ENCODE data around the gene LIM2.

Gene LIM2

GRCh38 chr19:51338563-51339312 is 49.0 kb downstream of the LIM2 start:
- peak; percentile 92 for DNase-seq

DNA sequence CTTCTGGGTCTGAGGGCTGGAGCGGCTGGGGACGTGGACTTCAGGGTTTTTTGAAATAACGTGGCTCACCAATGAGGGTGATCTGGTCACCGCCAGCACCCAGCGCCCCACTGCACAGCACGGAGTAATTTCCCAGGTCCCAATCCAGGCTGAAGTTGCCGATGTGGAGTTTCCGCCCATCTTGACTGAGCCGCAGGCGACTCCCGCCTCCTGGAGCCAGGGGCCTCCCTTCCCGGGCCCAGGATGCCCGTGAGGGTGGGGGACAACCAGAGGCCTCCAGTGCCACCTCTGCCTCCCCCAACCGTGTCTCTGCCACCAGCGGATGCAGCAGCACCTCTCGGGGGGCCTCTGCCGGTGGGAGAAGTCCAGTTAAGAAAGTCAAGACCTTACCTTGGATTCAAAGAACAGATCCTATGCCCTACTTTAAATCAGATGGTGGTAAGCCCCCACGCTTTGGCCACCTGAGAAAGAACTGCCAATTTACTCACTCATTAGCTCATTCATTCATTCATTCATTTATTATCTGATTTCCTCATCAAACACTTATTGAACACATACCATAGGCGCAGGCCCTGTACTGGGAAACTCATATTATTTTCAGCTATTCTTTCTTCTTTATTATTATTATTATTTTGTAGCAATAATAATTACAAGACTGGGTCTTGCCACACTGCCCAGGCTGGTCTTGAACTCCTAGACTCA is 49.8 kb downstream of the LIM2 start:
- DNase-seq = no peak

DNA sequence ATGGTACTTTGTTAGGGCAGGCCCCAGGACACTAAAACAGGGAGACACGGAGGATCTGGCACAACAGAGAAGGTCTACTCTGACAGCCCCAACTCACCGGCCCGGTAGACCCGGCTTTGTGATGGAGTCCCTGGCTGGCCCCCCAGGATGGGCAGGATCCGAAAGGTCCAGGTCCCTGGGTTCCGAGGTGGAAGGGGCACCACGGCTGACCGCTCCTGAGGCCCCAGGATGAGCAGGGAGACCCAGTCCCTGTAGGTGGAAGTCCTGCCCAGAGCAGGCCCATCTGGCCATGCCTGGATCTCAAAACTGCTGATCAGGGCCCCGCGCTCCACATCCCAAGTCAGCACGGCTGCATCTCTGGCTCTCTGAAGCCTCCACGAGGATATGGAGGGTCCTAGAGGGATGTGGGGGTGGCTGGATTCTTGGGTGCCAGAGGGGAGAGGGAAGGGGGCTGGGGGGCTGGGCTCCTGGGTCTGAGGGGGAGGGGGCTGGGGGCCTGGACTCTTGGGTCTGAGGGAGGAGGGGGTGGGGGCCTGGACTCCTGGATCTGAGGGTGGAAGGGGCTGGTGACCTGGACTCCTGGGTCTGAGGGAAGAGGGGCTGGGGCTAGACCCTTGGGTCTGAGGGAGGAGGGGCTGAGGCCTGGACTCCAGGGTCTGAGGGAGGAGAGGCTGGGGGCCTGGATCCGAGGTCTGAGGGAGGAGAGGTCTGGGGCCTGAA is 50.5 kb downstream of the LIM2 start:
- DNase-seq = no peak

DNA sequence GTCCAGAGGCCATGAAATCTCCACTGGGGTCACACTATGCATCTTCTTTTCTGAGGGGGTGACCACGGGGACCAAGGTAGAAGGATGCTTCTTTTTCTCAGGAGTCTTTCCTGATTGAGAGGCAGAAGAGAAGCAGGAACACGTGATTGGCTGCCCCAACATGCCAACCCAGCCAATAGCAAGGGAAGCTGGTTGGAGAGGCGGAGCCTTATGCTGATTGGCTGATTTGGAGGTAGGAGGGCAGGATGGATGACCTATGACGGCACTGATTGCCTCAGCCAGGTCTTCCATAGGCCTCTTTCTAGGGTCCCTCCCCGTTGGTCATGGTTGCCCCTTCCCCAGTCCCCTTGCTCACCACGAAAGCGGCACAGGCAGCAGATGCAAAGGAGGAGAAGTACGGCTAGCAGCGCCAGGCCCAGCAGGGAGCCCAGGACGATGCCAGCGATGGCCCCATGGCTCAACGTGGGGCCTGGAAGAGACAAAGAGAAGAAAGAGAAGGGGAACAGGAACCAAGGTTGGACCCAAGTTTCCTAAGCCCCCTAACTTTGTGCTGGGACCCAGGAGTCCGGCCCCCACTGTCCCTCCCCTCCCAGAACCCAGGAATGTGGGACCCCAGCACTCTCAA is 53.8 kb downstream of the LIM2 start:
- DNase-seq = no peak

- DNase-seq = no peak
These were observed 56.1 kb downstream of the LIM2 start for GRCh38 chr19:51331716-51332115.

DNA sequence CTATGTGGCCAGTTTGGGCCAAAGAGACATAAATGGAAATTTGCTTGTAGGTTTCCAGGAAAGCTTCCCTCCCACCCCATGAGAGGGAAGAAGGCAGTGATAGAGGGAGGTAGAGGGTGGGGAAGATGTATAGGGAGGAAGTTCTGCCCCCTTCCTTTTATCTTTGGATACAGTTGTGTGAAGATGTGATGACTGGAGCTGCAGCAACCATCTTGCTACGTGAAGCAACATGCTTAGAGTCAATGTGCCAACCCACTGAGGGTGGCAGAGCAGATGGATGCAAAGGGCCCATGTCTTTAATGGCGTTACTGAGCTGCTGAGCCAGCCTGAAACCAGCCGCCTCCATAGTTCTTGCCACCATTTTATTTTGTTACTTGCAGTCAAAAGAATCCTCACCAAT is 56.6 kb downstream of the LIM2 start:
- no peak for DNase-seq

DNA sequence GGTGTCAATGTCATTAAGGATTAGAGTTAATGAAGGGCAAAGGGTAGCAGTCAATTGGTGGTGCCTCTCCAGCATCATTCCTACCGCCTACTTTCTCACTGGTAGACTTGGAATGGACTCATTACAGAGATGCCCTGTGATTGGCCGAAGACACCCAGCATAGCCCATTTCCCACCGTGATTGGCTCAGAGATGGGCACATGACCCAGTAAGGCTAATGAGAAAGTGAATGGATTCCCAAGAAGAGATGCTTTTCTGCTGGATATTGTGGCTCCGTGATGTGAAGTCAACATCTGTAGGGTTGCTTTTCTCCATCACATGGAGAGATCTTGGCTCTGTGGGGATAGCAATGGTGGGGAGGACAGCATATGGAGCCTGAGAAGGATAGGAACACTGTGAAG is 57.4 kb downstream of the LIM2 start:
- DNase-seq = no peak
